ENCODE results near the gene SSH2. TPM values are rescaled to one million over a fixed set of nuclear protein-coding genes. Genes with fewer than 3 reads are reported as not detected.

Gene SSH2
- total RNA-seq, 1 donor from 2014 or later, result 23.0 TPM

DNA sequence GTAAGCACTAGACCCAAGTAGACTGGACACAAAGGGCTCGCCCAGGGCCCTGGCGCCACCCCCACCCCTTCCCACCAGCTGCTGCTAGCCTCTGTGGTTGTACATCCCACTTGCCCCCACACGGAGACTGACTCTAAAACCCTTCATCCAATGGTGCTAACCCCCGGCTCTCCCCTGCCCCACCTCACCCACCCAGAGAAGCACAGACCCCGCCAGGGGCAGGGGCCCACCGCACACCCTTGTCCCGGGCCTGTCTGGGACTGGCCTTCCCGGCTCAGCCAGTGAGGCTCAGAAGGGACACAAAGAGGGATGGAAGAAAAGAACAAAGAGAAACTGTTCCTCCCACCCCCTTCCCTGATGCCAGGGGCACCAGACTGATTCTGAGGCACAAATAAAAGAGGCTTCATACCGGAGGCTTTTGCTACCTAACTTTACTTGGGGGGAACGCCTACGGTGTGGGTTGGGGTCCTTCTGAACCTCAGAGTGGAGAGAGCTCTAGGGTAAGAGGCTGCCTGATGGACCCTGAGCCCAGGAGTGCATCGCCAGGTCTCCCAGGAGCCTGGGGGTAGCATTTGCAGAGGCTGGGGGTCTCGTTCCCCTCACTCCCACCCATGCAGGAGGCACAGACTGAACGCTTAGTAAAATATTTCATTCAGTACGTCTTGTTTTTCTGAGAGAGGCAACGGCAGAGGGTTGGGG is 315.5 kb downstream of the SSH2 start:
- H3K27ac ChIP-seq (ENCODE audit: low read depth, low read length), result peak overlapping the region; percentile 64
- H3K9ac ChIP-seq (ENCODE audit: low read depth in 1 of 3, low read length in 3 of 3), result peak overlapping the region; percentile 33 to 77 (median 38)

DNA sequence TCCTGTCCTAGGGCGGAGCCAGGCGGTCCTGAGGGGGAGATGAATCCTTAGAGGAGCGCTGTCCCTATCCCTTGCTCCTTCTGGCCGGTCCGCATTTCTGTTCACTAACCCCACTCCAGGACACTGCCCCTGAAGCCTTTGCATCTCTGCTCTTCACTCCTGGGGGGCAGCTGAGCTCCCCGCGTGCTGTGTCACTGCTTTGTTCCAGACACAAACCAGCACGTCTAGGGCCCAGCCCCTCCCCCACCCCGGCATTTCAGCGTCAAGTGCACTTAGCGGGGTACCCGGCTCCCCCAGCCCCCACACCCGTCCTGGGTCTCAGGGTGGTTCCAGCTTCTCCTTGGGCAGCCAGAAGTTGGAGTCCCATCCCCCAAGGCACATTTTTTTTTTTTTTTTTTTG is 316.2 kb downstream of the SSH2 start:
- Histone ChIP-seq H3K4me1 (ENCODE audit: control insufficient read depth in 3 of 3, insufficient read depth in 3 of 3, low read length in 3 of 3) (peaks cover 58 to 64% (median 62%) of the 10 kb centered on the region in 3 donors), H3K4me3 (ENCODE audit: low read length in 3 of 3) (peak overlapping the region; percentile 46 to 70 (median 58)), H3K27ac (ENCODE audit: low read depth, low read length) (peak overlapping the region; percentile 64), H3K9me3 (ENCODE audit: control insufficient read depth in 3 of 3, low read length in 3 of 3) (no peaks in the 10 kb centered on the region), H3K9ac (ENCODE audit: low read depth in 1 of 3, low read length in 3 of 3) (peak overlapping the region; percentile 33 to 77 (median 38)), H3K27me3 (ENCODE audit: control insufficient read depth in 3 of 3, insufficient read depth in 3 of 3, low read length in 3 of 3) (no peaks in the 10 kb centered on the region), H3K36me3 (ENCODE audit: control insufficient read depth in 3 of 3, insufficient read depth in 3 of 3, low read length in 3 of 3) (peaks cover 17 to 22% (median 17%) of the 10 kb centered on the region in 3 donors)

More for the DNA sequence above, 315.5 kb downstream of the SSH2 start:
- H3K36me3 ChIP-seq (ENCODE audit: control insufficient read depth in 3 of 3, insufficient read depth in 3 of 3, low read length in 3 of 3), result peaks cover 17 to 24% (median 22%) of the 10 kb centered on the region in 3 donors
- no peaks in the 10 kb centered on the region for H3K9me3 ChIP-seq (ENCODE audit: control insufficient read depth in 3 of 3, low read length in 3 of 3)
- H3K4me1 ChIP-seq (ENCODE audit: control insufficient read depth in 3 of 3, insufficient read depth in 3 of 3, low read length in 3 of 3), result peaks cover 59 to 63% (median 62%) of the 10 kb centered on the region in 3 donors
- H3K4me3 ChIP-seq (ENCODE audit: low read length in 3 of 3), result no peak overlapping the region
- H3K27me3 ChIP-seq (ENCODE audit: control insufficient read depth in 3 of 3, insufficient read depth in 3 of 3, low read length in 3 of 3), result no peaks in the 10 kb centered on the region

DNA sequence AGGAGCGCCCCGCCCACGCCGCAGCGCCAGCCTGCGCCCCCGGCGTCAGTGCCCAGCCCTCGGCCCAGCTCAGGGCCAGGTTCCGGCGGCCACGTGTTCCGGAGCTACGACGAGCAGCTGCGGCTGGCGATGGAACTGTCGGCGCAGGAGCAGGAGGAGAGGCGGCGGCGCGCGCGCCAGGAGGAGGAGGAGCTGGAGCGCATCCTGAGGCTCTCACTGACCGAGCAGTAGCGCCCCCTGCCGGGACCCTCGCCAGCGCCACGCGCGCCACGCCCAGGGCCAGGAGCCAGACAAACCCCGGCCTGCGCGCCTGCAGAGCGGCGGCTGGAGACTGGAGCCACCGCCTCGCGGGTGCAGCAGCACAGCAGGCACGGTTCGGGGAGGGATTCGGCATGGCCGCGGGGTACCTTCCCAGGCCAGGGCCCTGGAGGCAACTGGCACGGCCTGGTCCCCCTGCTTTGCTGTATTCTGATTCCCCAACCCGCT is 316.6 kb downstream of the SSH2 start:
- H3K4me3 ChIP-seq (ENCODE audit: low read length in 3 of 3), result peak overlapping the region; percentile 46 to 70 (median 58)
- peak overlapping the region; percentile 66 for H3K27ac ChIP-seq (ENCODE audit: low read depth, low read length)
- peaks cover 13 to 17% (median 14%) of the 10 kb centered on the region in 3 donors for H3K36me3 ChIP-seq (ENCODE audit: control insufficient read depth in 3 of 3, insufficient read depth in 3 of 3, low read length in 3 of 3)
- H3K4me1 ChIP-seq (ENCODE audit: control insufficient read depth in 3 of 3, insufficient read depth in 3 of 3, low read length in 3 of 3), result peaks cover 54 to 64% (median 61%) of the 10 kb centered on the region in 3 donors
- H3K9me3 ChIP-seq (ENCODE audit: control insufficient read depth in 3 of 3, low read length in 3 of 3), result no peaks in the 10 kb centered on the region
- H3K27me3 ChIP-seq (ENCODE audit: control insufficient read depth in 3 of 3, insufficient read depth in 3 of 3, low read length in 3 of 3), result no peaks in the 10 kb centered on the region
- H3K9ac ChIP-seq (ENCODE audit: low read depth in 1 of 3, low read length in 3 of 3), result peak overlapping the region in 2 of 3 donors; percentile 38 to 77

DNA sequence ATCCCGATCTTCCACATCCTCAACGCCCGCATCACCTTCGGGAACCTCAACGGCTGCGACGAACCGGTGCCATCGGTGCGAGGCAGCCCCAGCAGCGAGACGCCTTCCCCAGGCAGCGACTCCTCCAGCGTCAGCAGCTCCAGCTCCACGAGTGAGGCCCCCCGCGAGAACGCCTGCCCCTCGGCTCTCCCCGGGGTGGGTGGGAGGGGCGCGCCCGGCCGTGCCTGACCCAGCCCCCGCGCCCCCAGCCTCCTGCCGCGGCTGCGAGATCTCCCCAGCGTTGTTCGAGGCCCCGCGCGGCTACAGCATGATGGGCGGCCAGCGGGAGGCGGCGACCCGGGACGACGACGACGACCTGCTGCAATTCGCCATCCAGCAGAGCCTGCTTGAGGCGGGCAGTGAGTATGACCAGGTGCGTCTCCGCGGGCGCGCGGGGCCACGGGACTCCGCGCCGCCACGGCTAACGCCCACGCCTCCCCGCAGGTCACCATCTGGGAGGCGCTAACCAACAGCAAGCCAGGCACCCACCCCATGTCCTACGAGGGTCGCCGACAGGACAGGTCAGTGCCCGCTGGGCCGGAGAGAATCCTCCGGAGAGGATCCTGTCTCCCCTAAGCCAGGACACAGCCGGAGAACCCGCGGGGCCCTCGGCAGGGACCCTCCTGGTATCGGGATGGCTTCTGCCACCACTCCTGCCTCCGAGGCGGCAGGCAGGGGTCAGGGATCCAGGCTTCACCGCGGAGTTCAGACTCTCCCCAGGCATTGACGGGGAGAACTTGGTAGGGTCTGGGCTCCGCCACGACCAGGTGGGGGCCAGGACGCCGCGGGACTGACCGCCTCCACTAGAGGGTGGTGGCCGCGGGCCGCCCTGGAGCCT is 317.4 kb downstream of the SSH2 start:
- Histone ChIP-seq H3K4me1 (ENCODE audit: control insufficient read depth in 3 of 3, insufficient read depth in 3 of 3, low read length in 3 of 3) (peaks cover 47 to 57% (median 53%) of the 10 kb centered on the region in 3 donors), H3K4me3 (ENCODE audit: low read length in 3 of 3) (peak overlapping the region in 1 of 3 donors; percentile 6), H3K27me3 (ENCODE audit: control insufficient read depth in 3 of 3, insufficient read depth in 3 of 3, low read length in 3 of 3) (no peaks in the 10 kb centered on the region), H3K36me3 (ENCODE audit: control insufficient read depth in 3 of 3, insufficient read depth in 3 of 3, low read length in 3 of 3) (peaks cover 13 to 17% (median 14%) of the 10 kb centered on the region in 3 donors), H3K27ac (ENCODE audit: low read depth, low read length) (peak overlapping the region; percentile 66), H3K9ac (ENCODE audit: low read depth in 1 of 3, low read length in 3 of 3) (no peak overlapping the region), H3K9me3 (ENCODE audit: control insufficient read depth in 3 of 3, low read length in 3 of 3) (no peaks in the 10 kb centered on the region)

DNA sequence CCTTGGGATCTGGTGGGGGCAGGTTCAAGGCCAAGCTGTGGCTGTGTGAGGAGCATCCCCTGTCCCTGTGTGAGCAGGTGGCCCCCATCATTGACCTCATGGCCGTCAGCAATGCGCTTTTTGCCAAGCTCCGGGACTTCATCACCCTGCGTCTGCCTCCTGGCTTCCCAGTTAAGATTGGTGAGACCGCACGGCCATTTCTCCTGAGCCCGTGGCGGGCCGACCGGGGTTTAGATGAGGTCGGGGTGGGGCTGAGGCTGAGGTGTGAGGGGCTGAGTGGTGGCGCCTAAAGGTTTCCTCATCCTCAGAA is 318.0 kb downstream of the SSH2 start:
- H3K9me3 ChIP-seq (ENCODE audit: control insufficient read depth in 3 of 3, low read length in 3 of 3), result no peaks in the 10 kb centered on the region
- no peak overlapping the region for H3K4me3 ChIP-seq (ENCODE audit: low read length in 3 of 3)
- no peak overlapping the region for H3K9ac ChIP-seq (ENCODE audit: low read depth in 1 of 3, low read length in 3 of 3)
- peaks cover 10 to 17% (median 13%) of the 10 kb centered on the region in 3 donors for H3K36me3 ChIP-seq (ENCODE audit: control insufficient read depth in 3 of 3, insufficient read depth in 3 of 3, low read length in 3 of 3)
- no peak overlapping the region for H3K27ac ChIP-seq (ENCODE audit: low read depth, low read length)
- H3K4me1 ChIP-seq (ENCODE audit: control insufficient read depth in 3 of 3, insufficient read depth in 3 of 3, low read length in 3 of 3), result peaks cover 41 to 51% (median 47%) of the 10 kb centered on the region in 3 donors
- no peaks in the 10 kb centered on the region for H3K27me3 ChIP-seq (ENCODE audit: control insufficient read depth in 3 of 3, insufficient read depth in 3 of 3, low read length in 3 of 3)

DNA sequence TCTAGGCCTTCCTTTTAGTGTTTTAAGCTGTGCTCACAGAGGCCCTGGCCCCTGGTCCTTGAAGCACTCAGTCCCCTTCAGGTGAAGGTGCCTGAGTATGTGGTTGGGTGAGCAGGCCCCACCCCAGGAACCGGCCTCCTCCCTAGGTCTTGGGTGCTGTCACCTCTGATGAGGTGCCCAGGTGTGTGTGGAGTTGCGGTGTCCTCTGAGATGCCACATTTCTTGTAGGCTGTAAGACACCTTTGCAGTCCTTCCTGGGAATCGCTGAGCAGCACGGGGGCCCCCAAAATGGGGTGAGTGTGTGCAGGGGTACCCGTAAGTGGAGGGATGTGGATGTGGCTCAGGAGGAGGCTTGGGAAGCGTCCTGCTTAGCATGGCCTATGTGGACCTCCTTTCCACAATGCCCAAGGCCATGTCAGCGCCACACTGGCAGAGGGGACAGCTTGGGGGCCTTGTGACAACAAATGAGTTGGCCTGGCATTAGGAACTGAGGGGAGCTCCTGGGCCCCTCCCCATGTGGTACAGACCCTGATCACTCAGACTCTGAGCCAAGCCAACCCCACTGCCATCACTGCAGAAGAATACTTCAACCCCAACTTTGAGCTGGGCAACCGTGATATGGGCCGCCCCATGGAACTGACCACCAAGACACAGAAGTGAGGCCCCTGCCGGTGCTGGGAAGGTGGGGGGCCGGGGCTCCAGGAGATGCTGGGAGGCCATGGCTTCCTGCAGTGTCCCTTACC is 318.5 kb downstream of the SSH2 start:
- no peak overlapping the region for H3K4me3 ChIP-seq (ENCODE audit: low read length in 3 of 3)
- H3K4me1 ChIP-seq (ENCODE audit: control insufficient read depth in 3 of 3, insufficient read depth in 3 of 3, low read length in 3 of 3), result peaks cover 36 to 46% (median 42%) of the 10 kb centered on the region in 3 donors
- H3K27me3 ChIP-seq (ENCODE audit: control insufficient read depth in 3 of 3, insufficient read depth in 3 of 3, low read length in 3 of 3), result no peaks in the 10 kb centered on the region
- H3K36me3 ChIP-seq (ENCODE audit: control insufficient read depth in 3 of 3, insufficient read depth in 3 of 3, low read length in 3 of 3), result peaks cover 8 to 17% (median 13%) of the 10 kb centered on the region in 3 donors
- H3K9me3 ChIP-seq (ENCODE audit: control insufficient read depth in 3 of 3, low read length in 3 of 3), result no peaks in the 10 kb centered on the region
- H3K9ac ChIP-seq (ENCODE audit: low read depth in 1 of 3, low read length in 3 of 3), result peak overlapping the region in 1 of 3 donors; percentile 8
- no peak overlapping the region for H3K27ac ChIP-seq (ENCODE audit: low read depth, low read length)

DNA sequence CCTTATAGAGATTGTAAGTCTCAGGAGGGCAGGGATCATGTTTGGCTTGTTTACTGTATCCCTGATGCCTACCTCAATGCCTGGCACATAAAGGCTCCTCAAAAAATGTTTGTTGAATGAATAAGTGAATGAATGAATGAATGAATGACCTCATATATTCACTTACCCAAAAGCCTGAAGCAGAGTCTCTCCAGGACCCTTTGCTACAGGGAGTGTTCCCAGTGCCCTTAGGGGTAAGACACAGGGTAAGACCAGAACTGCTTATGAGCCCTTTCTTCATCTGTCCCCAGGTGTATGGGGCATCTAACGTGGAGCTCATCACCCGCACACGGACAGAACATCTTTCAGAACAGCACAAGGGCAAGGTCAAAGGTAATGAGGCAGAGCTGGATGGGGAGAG is 319.6 kb downstream of the SSH2 start:
- H3K4me1 ChIP-seq (ENCODE audit: control insufficient read depth in 3 of 3, insufficient read depth in 3 of 3, low read length in 3 of 3), result peaks cover 25 to 35% (median 32%) of the 10 kb centered on the region in 3 donors
- H3K9me3 ChIP-seq (ENCODE audit: control insufficient read depth in 3 of 3, low read length in 3 of 3), result no peaks in the 10 kb centered on the region
- H3K4me3 ChIP-seq (ENCODE audit: low read length in 3 of 3), result no peak overlapping the region
- no peaks in the 10 kb centered on the region for H3K27me3 ChIP-seq (ENCODE audit: control insufficient read depth in 3 of 3, insufficient read depth in 3 of 3, low read length in 3 of 3)
- no peak overlapping the region for H3K9ac ChIP-seq (ENCODE audit: low read depth in 1 of 3, low read length in 3 of 3)
- H3K27ac ChIP-seq (ENCODE audit: low read depth, low read length), result no peak overlapping the region
- H3K36me3 ChIP-seq (ENCODE audit: control insufficient read depth in 3 of 3, insufficient read depth in 3 of 3, low read length in 3 of 3), result peaks cover 0 to 8% (median 7%) of the 10 kb centered on the region in 3 donors

DNA sequence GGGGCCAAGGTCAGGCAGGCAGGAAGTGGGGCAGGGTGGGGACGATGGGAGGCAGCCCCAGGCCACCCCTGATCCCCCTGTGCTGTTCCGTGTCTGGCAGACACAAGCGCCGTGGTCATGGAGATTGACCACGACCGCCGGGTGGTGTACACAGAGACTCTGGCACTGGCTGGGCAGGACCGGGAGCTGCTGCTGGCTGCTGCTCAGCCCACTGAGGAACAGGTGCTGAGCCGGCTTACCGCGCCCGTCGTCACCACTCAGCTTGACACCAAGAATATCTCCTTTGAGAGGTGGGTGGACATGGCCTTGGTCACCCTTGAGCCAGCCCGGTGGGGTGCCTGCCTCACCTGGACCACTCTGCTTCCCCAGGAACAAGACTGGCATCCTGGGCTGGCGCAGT is 321.0 kb downstream of the SSH2 start:
- peaks cover 0 to 2% (median 0%) of the 10 kb centered on the region in 3 donors for H3K36me3 ChIP-seq (ENCODE audit: control insufficient read depth in 3 of 3, insufficient read depth in 3 of 3, low read length in 3 of 3)
- H3K9ac ChIP-seq (ENCODE audit: low read depth in 1 of 3, low read length in 3 of 3), result peak overlapping the region in 2 of 3 donors; percentile 20 to 45
- no peak overlapping the region for H3K4me3 ChIP-seq (ENCODE audit: low read length in 3 of 3)
- peak overlapping the region; percentile 28 for H3K27ac ChIP-seq (ENCODE audit: low read depth, low read length)
- no peaks in the 10 kb centered on the region for H3K9me3 ChIP-seq (ENCODE audit: control insufficient read depth in 3 of 3, low read length in 3 of 3)
- H3K4me1 ChIP-seq (ENCODE audit: control insufficient read depth in 3 of 3, insufficient read depth in 3 of 3, low read length in 3 of 3), result peaks cover 12 to 21% (median 19%) of the 10 kb centered on the region in 3 donors
- H3K27me3 ChIP-seq (ENCODE audit: control insufficient read depth in 3 of 3, insufficient read depth in 3 of 3, low read length in 3 of 3), result no peaks in the 10 kb centered on the region

DNA sequence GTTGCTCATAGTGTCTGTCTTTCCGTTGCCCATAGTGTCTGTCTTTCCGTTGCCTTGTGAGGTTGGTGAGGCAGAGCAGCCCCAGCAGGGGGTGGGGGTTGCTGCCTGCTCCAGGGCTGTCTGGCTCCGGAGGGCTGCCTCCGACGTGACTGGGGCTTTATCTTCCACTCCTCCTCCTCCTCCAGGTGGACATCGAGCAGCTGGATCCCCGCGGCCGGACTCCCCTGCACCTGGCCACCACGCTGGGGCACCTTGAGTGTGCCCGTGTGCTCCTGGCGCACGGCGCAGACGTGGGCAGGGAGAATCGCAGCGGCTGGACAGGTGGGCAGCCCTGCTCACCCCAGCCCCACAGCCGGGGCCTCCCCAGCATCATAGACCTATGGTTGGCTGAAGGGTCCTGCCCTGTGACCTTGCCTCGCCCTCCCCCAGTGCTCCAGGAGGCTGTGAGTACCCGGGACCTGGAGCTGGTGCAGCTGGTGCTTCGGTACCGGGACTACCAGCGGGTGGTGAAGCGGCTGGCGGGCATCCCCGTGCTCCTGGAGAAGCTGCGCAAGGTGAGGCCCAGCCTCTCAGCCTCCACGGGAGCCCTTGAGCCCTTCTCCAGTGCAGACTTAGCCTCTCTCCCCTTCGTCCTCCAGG is 322.4 kb downstream of the SSH2 start:
- Histone ChIP-seq H3K9me3 (ENCODE audit: control insufficient read depth in 3 of 3, low read length in 3 of 3) (no peaks in the 10 kb centered on the region), H3K9ac (ENCODE audit: low read depth in 1 of 3, low read length in 3 of 3) (no peak overlapping the region), H3K27ac (ENCODE audit: low read depth, low read length) (no peak overlapping the region), H3K4me1 (ENCODE audit: control insufficient read depth in 3 of 3, insufficient read depth in 3 of 3, low read length in 3 of 3) (peaks cover 6 to 13% (median 10%) of the 10 kb centered on the region in 3 donors), H3K36me3 (ENCODE audit: control insufficient read depth in 3 of 3, insufficient read depth in 3 of 3, low read length in 3 of 3) (peaks cover 0 to 2% (median 0%) of the 10 kb centered on the region in 3 donors), H3K4me3 (ENCODE audit: low read length in 3 of 3) (no peak overlapping the region), H3K27me3 (ENCODE audit: control insufficient read depth in 3 of 3, insufficient read depth in 3 of 3, low read length in 3 of 3) (no peaks in the 10 kb centered on the region)

Data from skeletal muscle tissue (tissue), 4 donors.